GM06990 (cell line): ENCODE results near the gene PCDHGB2.
"Not testable (repeated sequence)": the region's sequence is repeated elsewhere in the genome, so short reads cannot be mapped to it uniquely, and the experiment has no call there.

Source experiments
- DNase-seq: peaks from one replicate; pipeline ENCODE4 v3.0.0-alpha.2; 2011; ENCODE audit not compliant: insufficient read length; ENCODE audit errors: extremely low read depth
- H3K27me3 ChIP-seq: replicated peaks from 2 replicates; pipeline ENCODE4 v1.6.0; 2011; ENCODE audit warnings: low read length; ENCODE audit not compliant: control insufficient read depth, insufficient read depth
- H3K36me3 ChIP-seq: 2 replicates; pipeline ENCODE4 v1.5.1; 2011; ENCODE audit warnings: low read length; ENCODE audit not compliant: control insufficient read depth, insufficient read depth
- H3K4me3 ChIP-seq: replicated peaks from 2 replicates; pipeline ENCODE4 v1.5.1; 2011; ENCODE audit warnings: low read depth, mild to moderate bottlenecking, control low read depth, low read length
- CTCF ChIP-seq: IDR thresholded peaks from 2 replicates; pipeline ENCODE4 v1.5.1; 2011; ENCODE audit warnings: low read length, control low read depth, mild to moderate bottlenecking, inconsistent platforms; ENCODE audit not compliant: insufficient read depth, poor library complexity, severe bottlenecking

Gene PCDHGB2

GRCh38 chr5:141389153-141390042, 29.6 kb downstream of the PCDHGB2 start:
- TF ChIP-seq CTCF = no peak
- no peaks in the 10 kb centered on the region for H3K36me3 ChIP-seq
- H3K4me3 ChIP-seq = no peak overlapping the region
- no peaks in the 10 kb centered on the region for H3K27me3 ChIP-seq
- DNase-seq = no peak

GRCh38 chr5:141392429-141393198, 32.8 kb downstream of the PCDHGB2 start, which contains the start of gene PCDHGA8:
PCDHGA8 (plus strand) TSS chr5:141392633; CDS start chr5:141392814, 181 bp downstream.
- TF ChIP-seq CTCF = no peak
- Histone ChIP-seq H3K36me3 (no peaks in the 10 kb centered on the region), H3K4me3 (no peak within 1 kb of the TSS), H3K27me3 (no peaks in the 10 kb centered on the region)
- no peak for DNase-seq

- no peak for TF ChIP-seq CTCF
- H3K4me3 ChIP-seq = no peak overlapping the region
- no peak for DNase-seq
- no peaks in the 10 kb centered on the region for H3K36me3 ChIP-seq
- no peaks in the 10 kb centered on the region for H3K27me3 ChIP-seq
Observed at GRCh38 chr5:141393267-141393666, 33.5 kb downstream of the PCDHGB2 start.

GRCh38 chr5:141394401-141395187, 34.8 kb downstream of the PCDHGB2 start:
- not testable (repeated sequence) for DNase-seq, H3K4me3 ChIP-seq, H3K27me3 ChIP-seq, H3K36me3 ChIP-seq

GRCh38 chr5:141397756-141398551, 38.2 kb downstream of the PCDHGB2 start, which contains the start of gene PCDHGB5:
PCDHGB5 (plus strand) TSS chr5:141397947; CDS start chr5:141398128, 181 bp downstream.
- DNase-seq = peak; percentile 37
- not testable (repeated sequence) for H3K27me3 ChIP-seq, H3K36me3 ChIP-seq, H3K4me3 ChIP-seq
- TF ChIP-seq CTCF = peak; percentile 17
